Neural progenitor cell (in vitro differentiated cells): ENCODE results near the gene SNX32. TPM values are rescaled to one million over a fixed set of nuclear protein-coding genes. Genes with fewer than 3 reads are reported as not detected.

Source experiments
- DNase-seq: peaks from one replicate; pipeline ENCODE4 v3.0.0-alpha.2; 2016; ENCODE audit warnings: low spot score
- H2AFZ ChIP-seq: fragments of 200-600 bp; sonication (generic); replicated peaks from 2 replicates; pipeline ENCODE4 v1.6.1; 2016; ENCODE audit warnings: antibody characterized with exemption
- H3F3A ChIP-seq: fragments of 200-600 bp; sonication (generic); 2 replicates; pipeline ENCODE4 v1.6.1; 2016; ENCODE audit warnings: antibody characterized with exemption, low read depth
- H3K27ac ChIP-seq: fragments of 200-600 bp; sonication (generic); 2 replicates; pipeline ENCODE4 v1.5.1; 2016; ENCODE audit warnings: mild to moderate bottlenecking
- H3K27me3 ChIP-seq: fragments of 200-600 bp; sonication (generic); 2 replicates; pipeline ENCODE4 v1.6.1; 2016; ENCODE audit warnings: mild to moderate bottlenecking, moderate library complexity
- H3K36me3 ChIP-seq: fragments of 200-600 bp; sonication (generic); 2 replicates; pipeline ENCODE4 v1.5.1; 2016
- H3K4me1 ChIP-seq: fragments of 200-600 bp; sonication (generic); 2 replicates; pipeline ENCODE4 v1.6.1; 2016; ENCODE audit warnings: mixed run types
- H3K4me2 ChIP-seq: fragments of 200-600 bp; sonication (generic); 2 replicates; pipeline ENCODE4 v1.6.1; 2016
- H3K4me3 ChIP-seq: fragments of 200-600 bp; sonication (generic); 2 replicates; pipeline ENCODE4 v1.5.1; 2016
- H3K79me2 ChIP-seq: fragments of 200-600 bp; sonication (generic); 2 replicates; pipeline ENCODE4 v1.6.1; 2016; ENCODE audit warnings: low read depth
- H3K9ac ChIP-seq: fragments of 200-600 bp; sonication (generic); 2 replicates; pipeline ENCODE4 v1.6.1; 2016
- H3K9me3 ChIP-seq: fragments of 200-600 bp; sonication (generic); 2 replicates; pipeline ENCODE4 v1.5.1; 2016; ENCODE audit warnings: low read depth
- H4K20me1 ChIP-seq: fragments of 200-600 bp; sonication (generic); 2 replicates; pipeline ENCODE4 v1.6.1; 2016; ENCODE audit warnings: low read depth
- H3K27ac Mint-ChIP-seq: 3 replicates; pipeline ENCODE4 v1.8.0; 2021; ENCODE audit warnings: mixed read lengths
- H3K27me3 Mint-ChIP-seq: 2 replicates; pipeline ENCODE4 v1.8.0; 2022; ENCODE audit warnings: low read depth, mild to moderate bottlenecking, inconsistent platforms, moderate library complexity, mixed read lengths; ENCODE audit not compliant: insufficient read depth
- H3K36me3 Mint-ChIP-seq: 3 replicates; pipeline ENCODE4 v1.8.0; 2021; ENCODE audit warnings: mixed read lengths
- H3K4me1 Mint-ChIP-seq: 3 replicates; pipeline ENCODE4 v1.8.0; 2021; ENCODE audit warnings: mixed read lengths
- H3K4me3 Mint-ChIP-seq: 3 replicates; pipeline ENCODE4 v1.8.0; 2021; ENCODE audit warnings: mild to moderate bottlenecking, moderate library complexity, mixed read lengths
- H3K9me3 Mint-ChIP-seq: 3 replicates; pipeline ENCODE4 v1.8.0; 2020; ENCODE audit warnings: mixed read lengths
- CTCF ChIP-seq: fragments of 200-600 bp; sonication (generic); IDR thresholded peaks from 2 replicates; pipeline ENCODE4 v1.5.1; 2017; ENCODE audit warnings: antibody characterized with exemption, mild to moderate bottlenecking
- EZH2 ChIP-seq: fragments of 200-600 bp; sonication (generic); IDR thresholded peaks from 2 replicates; pipeline ENCODE4 v1.6.1; 2017; ENCODE audit warnings: antibody characterized with exemption, mild to moderate bottlenecking, moderate library complexity
- EZH2phosphoT487 ChIP-seq: fragments of 200-600 bp; sonication (generic); IDR thresholded peaks from 2 replicates; pipeline ENCODE4 v1.6.1; 2017; ENCODE audit warnings: antibody characterized with exemption
- total RNA-seq: library from RNA; depleted of rRNA; stranded (reverse); fragments of >200 nt; gene quantifications from 2 replicates; pipeline ENCODE4 v1.2.3, GENCODE V29; 2015; ENCODE audit warnings: low replicate concordance

SNX32 gene
- total RNA-seq, 1 donor from 2014 or later: 1.4 TPM

- Histone ChIP-seq H3K79me2 (no peaks in the 10 kb centered on the region), H3K4me2 (no peak overlapping the region), H2AFZ (no peak overlapping the region), H3K4me3 (no peak overlapping the region), H3K27me3 (peaks cover 69% of the 10 kb centered on the region), H4K20me1 (peaks cover 10% of the 10 kb centered on the region), H3K4me1 (peaks cover 8% of the 10 kb centered on the region), H3K36me3 (no peaks in the 10 kb centered on the region), H3F3A (peaks cover 3% of the 10 kb centered on the region), H3K27ac (no peak overlapping the region), H3K9me3 (no peaks in the 10 kb centered on the region), H3K9ac (no peak overlapping the region)
- Mint-ChIP-seq H3K36me3 (no peaks in the 10 kb centered on the region), H3K4me1 (peaks cover 8% of the 10 kb centered on the region), H3K4me3 (no peak overlapping the region), H3K27ac (no peak overlapping the region), H3K27me3 (peaks cover 43% of the 10 kb centered on the region), H3K9me3 (no peaks in the 10 kb centered on the region)
- TF ChIP-seq EZH2 (no peak), CTCF (no peak), EZH2phosphoT487 (no peak)
- DNase-seq: no peak
Measured at GRCh38 chr11:65789230-65790103, 44.3 kb upstream of the SNX32 start.

GRCh38 chr11:65790104-65790901, 43.5 kb upstream of the SNX32 start:
- Histone ChIP-seq H3K9me3 (no peaks in the 10 kb centered on the region), H3K9ac (no peak overlapping the region), H3K27ac (no peak overlapping the region), H3K4me1 (peaks cover 7% of the 10 kb centered on the region), H3K4me3 (no peak overlapping the region), H3F3A (no peaks in the 10 kb centered on the region), H3K36me3 (no peaks in the 10 kb centered on the region), H2AFZ (no peak overlapping the region), H4K20me1 (peaks cover 10% of the 10 kb centered on the region), H3K79me2 (no peaks in the 10 kb centered on the region), H3K27me3 (peaks cover 61% of the 10 kb centered on the region), H3K4me2 (no peak overlapping the region)
- TF ChIP-seq EZH2phosphoT487 (peak; percentile 11), CTCF (no peak)
- Mint-ChIP-seq H3K4me3 (no peak overlapping the region), H3K9me3 (no peaks in the 10 kb centered on the region), H3K27me3 (peaks cover 35% of the 10 kb centered on the region), H3K4me1 (peaks cover 7% of the 10 kb centered on the region), H3K36me3 (no peaks in the 10 kb centered on the region), H3K27ac (no peak overlapping the region)
- DNase-seq: peak; percentile 8

GRCh38 chr11:65790902-65791650, 42.7 kb upstream of the SNX32 start:
- Mint-ChIP-seq H3K4me1 (peaks cover 5% of the 10 kb centered on the region), H3K27ac (no peak overlapping the region), H3K36me3 (no peaks in the 10 kb centered on the region), H3K4me3 (no peak overlapping the region), H3K9me3 (no peaks in the 10 kb centered on the region), H3K27me3 (peaks cover 30% of the 10 kb centered on the region)
- no peaks in the 10 kb centered on the region for H3K79me2 ChIP-seq
- no peak overlapping the region for H3K9ac ChIP-seq
- no peaks in the 10 kb centered on the region for H3K9me3 ChIP-seq
- DNase-seq: no peak
- H4K20me1 ChIP-seq: peaks cover 10% of the 10 kb centered on the region
- peaks cover 7% of the 10 kb centered on the region for H3K4me1 ChIP-seq
- no peak overlapping the region for H3K4me3 ChIP-seq
- H3K27me3 ChIP-seq: peaks cover 53% of the 10 kb centered on the region
- no peak overlapping the region for H3K27ac ChIP-seq
- H3K4me2 ChIP-seq: no peak overlapping the region
- H2AFZ ChIP-seq: no peak overlapping the region
- no peaks in the 10 kb centered on the region for H3K36me3 ChIP-seq
- H3F3A ChIP-seq: no peaks in the 10 kb centered on the region
- TF ChIP-seq EZH2 (no peak), EZH2phosphoT487 (no peak), CTCF (no peak)
